ENCODE measurements around the gene ZBTB34.

Gene ZBTB34

DNA sequence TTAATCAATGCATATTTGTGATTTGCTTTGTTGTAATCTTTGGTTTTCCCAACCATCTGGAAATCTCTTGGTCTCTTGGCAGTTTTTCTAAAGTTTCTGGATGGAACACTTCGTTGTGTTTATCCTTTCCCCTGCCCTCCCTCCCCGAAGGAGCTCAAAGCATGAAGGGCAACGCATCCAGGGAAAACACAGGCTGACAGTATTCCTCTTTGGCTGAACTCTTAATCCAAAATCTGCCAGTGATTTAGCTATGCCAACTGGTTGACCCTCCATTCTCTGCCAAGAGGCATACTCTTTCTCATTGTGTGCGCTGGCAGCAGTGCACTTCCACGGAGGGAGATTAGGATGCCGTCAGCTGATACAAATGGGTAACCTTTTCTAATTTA is 20.5 kb downstream of the ZBTB34 start:
- TF ChIP-seq YY1 (IDR thresholded peaks at IDR 0.05; ENCODE audit: low read depth), result no peak

DNA sequence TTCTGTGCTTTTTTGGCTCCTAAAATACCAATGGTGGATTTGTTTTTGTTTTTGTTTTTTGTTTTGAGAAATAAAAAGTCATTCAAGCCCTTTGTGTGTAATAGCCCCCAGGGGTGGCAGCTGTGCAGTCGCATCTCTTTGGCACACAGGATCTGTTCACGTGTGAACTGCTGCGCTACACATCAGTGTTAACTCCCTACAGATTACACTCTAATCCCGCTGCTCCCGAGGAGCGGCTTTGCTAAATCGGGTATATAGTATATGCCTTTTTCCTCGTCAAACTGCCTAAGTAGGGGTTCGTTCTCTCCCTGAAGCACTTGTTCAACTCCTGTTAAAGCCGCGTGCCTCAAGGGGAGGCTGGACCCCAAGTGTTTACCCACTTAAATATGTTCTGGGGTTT is 22.3 kb downstream of the ZBTB34 start:
- TF ChIP-seq, protein P1, sequence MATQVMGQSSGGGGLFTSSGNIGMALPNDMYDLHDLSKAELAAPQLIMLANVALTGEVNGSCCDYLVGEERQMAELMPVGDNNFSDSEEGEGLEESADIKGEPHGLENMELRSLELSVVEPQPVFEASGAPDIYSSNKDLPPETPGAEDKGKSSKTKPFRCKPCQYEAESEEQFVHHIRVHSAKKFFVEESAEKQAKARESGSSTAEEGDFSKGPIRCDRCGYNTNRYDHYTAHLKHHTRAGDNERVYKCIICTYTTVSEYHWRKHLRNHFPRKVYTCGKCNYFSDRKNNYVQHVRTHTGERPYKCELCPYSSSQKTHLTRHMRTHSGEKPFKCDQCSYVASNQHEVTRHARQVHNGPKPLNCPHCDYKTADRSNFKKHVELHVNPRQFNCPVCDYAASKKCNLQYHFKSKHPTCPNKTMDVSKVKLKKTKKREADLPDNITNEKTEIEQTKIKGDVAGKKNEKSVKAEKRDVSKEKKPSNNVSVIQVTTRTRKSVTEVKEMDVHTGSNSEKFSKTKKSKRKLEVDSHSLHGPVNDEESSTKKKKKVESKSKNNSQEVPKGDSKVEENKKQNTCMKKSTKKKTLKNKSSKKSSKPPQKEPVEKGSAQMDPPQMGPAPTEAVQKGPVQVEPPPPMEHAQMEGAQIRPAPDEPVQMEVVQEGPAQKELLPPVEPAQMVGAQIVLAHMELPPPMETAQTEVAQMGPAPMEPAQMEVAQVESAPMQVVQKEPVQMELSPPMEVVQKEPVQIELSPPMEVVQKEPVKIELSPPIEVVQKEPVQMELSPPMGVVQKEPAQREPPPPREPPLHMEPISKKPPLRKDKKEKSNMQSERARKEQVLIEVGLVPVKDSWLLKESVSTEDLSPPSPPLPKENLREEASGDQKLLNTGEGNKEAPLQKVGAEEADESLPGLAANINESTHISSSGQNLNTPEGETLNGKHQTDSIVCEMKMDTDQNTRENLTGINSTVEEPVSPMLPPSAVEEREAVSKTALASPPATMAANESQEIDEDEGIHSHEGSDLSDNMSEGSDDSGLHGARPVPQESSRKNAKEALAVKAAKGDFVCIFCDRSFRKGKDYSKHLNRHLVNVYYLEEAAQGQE (IDR thresholded peaks at IDR 0.05; ENCODE audit: low read depth), result no peak
- no peak for TF ChIP-seq YY1 (IDR thresholded peaks at IDR 0.05; ENCODE audit: low read depth)
- TF ChIP-seq, protein P2, sequence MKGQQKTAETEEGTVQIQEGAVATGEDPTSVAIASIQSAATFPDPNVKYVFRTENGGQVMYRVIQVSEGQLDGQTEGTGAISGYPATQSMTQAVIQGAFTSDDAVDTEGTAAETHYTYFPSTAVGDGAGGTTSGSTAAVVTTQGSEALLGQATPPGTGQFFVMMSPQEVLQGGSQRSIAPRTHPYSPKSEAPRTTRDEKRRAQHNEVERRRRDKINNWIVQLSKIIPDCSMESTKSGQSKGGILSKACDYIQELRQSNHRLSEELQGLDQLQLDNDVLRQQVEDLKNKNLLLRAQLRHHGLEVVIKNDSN (IDR thresholded peaks at IDR 0.05), result no peak
- no peak for TF ChIP-seq CEBPB (IDR thresholded peaks at IDR 0.05)
- no peak for TF ChIP-seq EP300 (IDR thresholded peaks at IDR 0.05; ENCODE audit: borderline replicate concordance)
- no peak for TF ChIP-seq TCF12 (IDR thresholded peaks at IDR 0.05; ENCODE audit: low read depth)
- TF ChIP-seq ZBTB7A (IDR thresholded peaks at IDR 0.05; ENCODE audit: low read depth), result no peak

DNA sequence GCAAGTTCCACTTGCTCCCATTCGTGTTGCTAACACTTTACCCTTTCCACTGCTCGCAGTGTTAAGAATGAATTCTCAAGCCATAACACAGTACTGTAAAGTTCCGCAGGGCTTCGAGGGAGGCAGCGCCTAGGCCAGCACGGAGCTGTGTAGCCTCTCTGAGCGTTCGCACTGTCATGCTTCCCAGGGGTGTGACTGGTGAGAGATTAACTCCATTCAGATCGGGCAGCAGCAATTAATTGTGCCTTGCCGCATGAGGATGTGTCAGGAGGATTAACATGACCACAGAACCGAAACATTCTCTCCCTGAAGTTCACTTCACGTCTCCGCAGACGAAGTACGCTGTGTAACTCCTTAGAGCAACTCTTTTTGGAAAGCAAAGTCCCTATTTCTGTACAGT is 23.2 kb downstream of the ZBTB34 start:
- TF ChIP-seq FOXM1 (IDR thresholded peaks at IDR 0.05; ENCODE audit: borderline replicate concordance, low read depth) (no peak), YY1 (IDR thresholded peaks at IDR 0.05; ENCODE audit: low read depth) (no peak), TCF12 (IDR thresholded peaks at IDR 0.05; ENCODE audit: low read depth) (no peak), TEAD4 (IDR thresholded peaks at IDR 0.05) (no peak), RAD21 (IDR thresholded peaks at IDR 0.05; ENCODE audit: low read depth) (no peak), ZBTB7A (IDR thresholded peaks at IDR 0.05; ENCODE audit: low read depth) (no peak), NFIC (IDR thresholded peaks at IDR 0.05) (no peak), TAF1 (IDR thresholded peaks at IDR 0.05; ENCODE audit: low read depth) (no peak), CREB1 (IDR thresholded peaks at IDR 0.05; ENCODE audit: low read depth) (no peak), EGR1 (IDR thresholded peaks at IDR 0.05) (no peak), EP300 (IDR thresholded peaks at IDR 0.05; ENCODE audit: borderline replicate concordance) (no peak), CEBPB (IDR thresholded peaks at IDR 0.05) (no peak)
- TF ChIP-seq, protein P3, sequence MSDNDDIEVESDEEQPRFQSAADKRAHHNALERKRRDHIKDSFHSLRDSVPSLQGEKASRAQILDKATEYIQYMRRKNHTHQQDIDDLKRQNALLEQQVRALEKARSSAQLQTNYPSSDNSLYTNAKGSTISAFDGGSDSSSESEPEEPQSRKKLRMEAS (IDR thresholded peaks at IDR 0.05), result no peak
- TF ChIP-seq, protein P2 (IDR thresholded peaks at IDR 0.05), result no peak
- TF ChIP-seq, protein P1 (IDR thresholded peaks at IDR 0.05; ENCODE audit: low read depth), result no peak

DNA sequence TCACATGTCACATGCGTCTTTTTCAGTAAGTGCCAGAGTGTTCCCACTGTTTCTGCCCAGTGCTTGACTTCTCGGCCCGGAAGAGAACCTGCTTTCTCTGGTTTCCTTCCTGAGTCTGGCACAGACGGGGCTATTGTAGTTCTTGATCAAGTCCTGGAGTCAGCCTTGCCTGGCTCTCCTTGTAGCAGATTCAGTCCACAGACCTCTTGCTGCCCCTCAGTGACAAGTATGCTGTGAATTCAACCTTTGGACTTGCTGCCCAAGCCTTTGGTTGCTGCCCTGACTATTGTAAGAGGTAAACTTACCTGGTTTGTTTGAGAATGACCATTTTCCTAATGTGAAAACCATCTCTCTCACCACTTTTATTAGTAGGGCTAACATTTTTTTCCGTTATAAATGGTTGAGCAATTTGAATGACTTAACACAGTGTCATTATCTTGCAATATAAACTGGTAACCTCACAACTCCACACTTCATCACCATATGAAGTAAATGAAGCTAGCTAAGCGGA is 24.7 kb downstream of the ZBTB34 start:
- TF ChIP-seq CEBPB (IDR thresholded peaks at IDR 0.05) (no peak), EGR1 (IDR thresholded peaks at IDR 0.05) (no peak), TAF1 (IDR thresholded peaks at IDR 0.05; ENCODE audit: low read depth) (no peak), NFIC (IDR thresholded peaks at IDR 0.05) (no peak), CREB1 (IDR thresholded peaks at IDR 0.05; ENCODE audit: low read depth) (no peak)
- TF ChIP-seq, protein P3 (IDR thresholded peaks at IDR 0.05), result no peak

DNA sequence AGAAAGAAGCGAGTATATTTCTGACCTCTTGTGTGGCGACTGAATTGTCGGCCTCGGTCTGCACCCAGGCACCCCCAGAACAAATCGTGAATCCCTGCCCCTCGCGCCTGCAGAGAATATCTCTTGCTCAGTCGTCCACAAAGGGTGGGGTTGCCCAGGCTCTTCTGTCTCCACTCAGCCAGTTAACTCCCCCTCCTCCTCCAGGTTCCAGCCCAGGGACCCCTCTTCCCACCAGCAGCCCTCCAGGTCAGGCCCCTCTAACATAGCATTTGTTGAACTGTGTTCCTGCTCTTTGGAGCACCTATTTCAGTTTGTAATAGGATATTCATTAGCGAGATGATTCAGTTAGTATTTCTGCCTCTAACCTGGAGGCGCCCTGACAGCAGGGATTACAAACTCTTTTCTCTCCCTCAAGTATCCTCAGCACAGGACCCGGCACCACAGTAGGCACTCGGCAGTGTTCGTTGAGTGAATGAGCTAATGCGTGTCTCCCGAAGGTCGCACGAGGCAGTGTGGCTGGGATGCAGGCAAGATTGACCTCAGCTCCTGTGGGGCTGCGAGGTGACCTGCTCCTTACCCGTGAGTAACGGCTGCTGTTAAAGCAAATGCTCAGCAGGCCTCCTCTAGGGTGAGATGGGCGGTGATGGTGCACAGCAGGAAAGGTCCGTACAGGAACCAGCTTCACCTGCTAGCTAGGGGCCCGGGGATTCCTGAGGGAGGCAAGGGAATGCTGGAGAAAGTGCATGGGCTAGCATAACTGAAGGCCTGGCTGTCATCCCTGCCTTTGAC is 25.8 kb downstream of the ZBTB34 start:
- no peak for TF ChIP-seq TEAD4 (IDR thresholded peaks at IDR 0.05)
- TF ChIP-seq NFIC (IDR thresholded peaks at IDR 0.05), result no peak
- TF ChIP-seq TCF12 (IDR thresholded peaks at IDR 0.05; ENCODE audit: low read depth), result no peak
- TF ChIP-seq, protein P1 (IDR thresholded peaks at IDR 0.05; ENCODE audit: low read depth), result no peak
- TF ChIP-seq, protein P2 (IDR thresholded peaks at IDR 0.05), result no peak
- TF ChIP-seq CREB1 (IDR thresholded peaks at IDR 0.05; ENCODE audit: low read depth), result no peak
- no peak for TF ChIP-seq EP300 (IDR thresholded peaks at IDR 0.05; ENCODE audit: borderline replicate concordance)
- TF ChIP-seq YY1 (IDR thresholded peaks at IDR 0.05; ENCODE audit: low read depth), result no peak
- no peak for TF ChIP-seq ZBTB7A (IDR thresholded peaks at IDR 0.05; ENCODE audit: low read depth)
- no peak for TF ChIP-seq FOXM1 (IDR thresholded peaks at IDR 0.05; ENCODE audit: borderline replicate concordance, low read depth)
- TF ChIP-seq, protein P3 (IDR thresholded peaks at IDR 0.05), result no peak
- no peak for TF ChIP-seq CEBPB (IDR thresholded peaks at IDR 0.05)
